ENCODE data around the gene BRPF3.
"Not testable (repeated sequence)": the region's sequence is repeated elsewhere in the genome, so short reads cannot be mapped to it uniquely, and the experiment has no call there.

BRPF3 gene

DNA sequence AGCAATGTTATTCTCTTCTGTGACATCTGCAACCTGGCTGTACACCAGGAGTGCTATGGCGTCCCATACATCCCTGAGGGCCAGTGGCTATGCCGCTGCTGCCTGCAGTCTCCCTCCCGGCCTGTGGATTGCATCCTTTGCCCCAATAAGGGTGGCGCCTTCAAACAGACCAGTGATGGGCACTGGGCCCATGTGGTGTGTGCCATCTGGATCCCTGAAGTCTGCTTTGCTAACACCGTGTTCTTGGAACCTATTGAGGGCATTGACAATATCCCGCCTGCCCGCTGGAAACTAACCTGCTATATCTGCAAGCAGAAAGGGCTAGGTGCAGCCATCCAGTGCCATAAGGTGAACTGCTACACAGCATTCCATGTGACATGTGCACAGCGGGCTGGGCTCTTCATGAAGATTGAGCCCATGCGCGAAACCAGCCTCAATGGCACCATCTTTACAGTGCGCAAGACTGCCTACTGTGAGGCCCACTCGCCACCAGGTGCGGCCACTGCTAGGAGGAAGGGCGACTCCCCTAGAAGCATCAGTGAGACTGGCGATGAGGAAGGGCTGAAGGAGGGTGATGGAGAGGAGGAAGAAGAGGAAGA is 4.6 kb downstream of the BRPF3 start:
- DNase-seq: no peak

DNA sequence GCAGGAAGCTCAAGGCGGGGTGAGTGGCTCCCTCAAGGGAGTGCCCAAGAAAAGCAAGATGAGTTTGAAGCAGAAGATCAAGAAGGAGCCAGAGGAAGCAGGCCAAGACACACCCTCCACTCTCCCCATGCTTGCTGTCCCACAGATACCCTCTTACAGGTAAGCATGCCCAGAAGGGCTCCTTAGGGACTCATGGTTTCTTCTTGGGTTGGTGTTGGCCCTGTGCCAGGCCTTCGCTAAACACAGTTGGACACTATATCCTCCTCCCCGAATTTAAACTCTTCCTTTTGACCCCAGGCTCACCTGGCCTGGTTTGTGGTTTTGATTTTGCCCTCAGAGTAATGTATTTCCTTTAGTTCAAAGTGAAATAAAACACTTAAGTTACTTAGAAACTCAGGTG is 5.1 kb downstream of the BRPF3 start:
- DNase-seq: no peak

DNA sequence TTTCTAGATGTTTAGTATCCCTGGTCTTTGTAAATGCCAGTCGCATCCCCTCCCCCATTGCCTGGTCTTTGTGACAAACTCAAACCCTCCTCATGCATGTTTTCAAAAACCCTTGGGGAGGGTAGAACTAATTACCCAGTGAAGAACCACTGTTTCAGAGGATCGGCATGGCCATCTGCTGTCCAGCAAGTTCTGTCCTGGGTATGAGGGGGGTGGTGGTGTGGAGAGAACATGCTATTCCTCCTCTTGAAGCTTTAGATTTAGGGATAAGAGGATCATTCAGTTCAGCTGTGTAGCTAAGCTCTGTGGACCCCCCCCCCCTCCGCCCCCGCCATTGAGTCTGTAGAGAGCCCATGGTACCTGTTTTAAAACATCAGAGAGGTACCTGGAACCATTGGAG is 5.6 kb downstream of the BRPF3 start:
- no peak for DNase-seq

DNA sequence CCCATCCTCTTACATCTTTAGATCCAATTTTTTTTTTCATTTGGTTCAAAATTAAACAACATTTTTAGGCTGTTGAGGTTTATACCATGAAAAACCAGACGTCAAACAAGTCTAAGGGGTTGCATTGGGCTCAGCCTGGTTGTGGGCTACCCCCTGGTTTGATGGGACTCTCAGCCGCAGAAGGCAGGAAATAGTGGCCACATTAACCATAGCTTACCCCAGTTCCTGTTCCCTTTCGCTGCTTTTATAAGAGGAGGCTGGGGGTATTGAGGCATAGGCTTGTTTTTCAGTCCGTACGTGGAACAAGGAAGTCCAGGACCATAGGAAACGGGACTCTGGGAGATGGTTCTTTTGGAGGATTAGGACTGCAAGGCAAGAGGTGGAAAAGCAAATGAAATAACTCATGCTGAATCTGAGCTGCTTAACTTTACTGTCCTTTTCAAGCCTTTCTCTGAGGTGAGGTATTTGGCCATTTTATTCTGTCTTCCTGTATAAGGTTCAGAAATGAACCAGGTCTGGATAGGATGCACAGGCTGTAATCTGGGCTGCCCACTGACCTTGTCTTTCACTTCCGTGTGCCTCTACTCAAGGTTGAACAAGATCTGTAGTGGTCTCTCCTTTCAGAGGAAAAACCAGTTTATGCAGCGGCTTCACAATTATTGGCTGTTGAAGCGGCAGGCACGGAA is 7.7 kb downstream of the BRPF3 start:
- no peak for DNase-seq

DNA sequence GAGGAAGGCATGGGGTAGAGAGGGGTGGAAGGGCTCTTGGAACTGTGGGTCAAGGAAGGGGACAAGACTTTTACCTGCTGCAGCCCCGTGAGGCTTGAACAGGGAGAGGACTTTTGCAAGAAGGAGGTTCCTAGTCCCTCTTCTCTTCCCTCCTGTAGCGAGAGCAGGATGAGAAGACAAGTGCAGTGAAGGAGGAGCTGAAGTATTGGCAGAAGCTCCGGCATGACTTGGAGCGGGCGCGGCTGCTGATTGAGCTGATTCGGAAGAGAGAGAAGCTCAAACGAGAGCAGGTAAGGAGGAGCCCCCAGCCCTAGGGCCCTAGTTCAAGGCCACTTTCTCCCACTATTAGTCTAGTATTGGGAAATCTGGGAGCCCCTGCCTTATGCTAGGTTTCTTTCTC is 10.6 kb downstream of the BRPF3 start:
- DNase-seq: no peak

DNA sequence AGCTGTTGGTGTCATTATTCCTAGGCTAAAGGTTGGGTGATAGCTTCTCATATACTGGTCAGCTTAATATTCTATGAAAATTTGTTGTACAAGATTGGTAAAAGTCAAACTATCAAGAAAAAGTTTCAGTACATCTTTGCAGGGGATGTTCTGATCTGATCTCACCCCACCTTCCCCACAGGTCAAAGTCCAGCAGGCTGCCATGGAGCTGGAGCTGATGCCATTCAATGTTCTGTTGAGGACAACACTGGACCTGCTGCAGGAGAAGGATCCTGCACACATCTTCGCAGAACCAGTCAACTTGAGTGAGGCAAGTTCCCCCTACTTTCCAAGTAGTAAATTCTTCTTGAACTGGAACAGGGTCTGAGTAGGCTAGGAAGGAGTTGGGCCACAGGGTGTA is 13.1 kb downstream of the BRPF3 start:
- no peak for DNase-seq

DNA sequence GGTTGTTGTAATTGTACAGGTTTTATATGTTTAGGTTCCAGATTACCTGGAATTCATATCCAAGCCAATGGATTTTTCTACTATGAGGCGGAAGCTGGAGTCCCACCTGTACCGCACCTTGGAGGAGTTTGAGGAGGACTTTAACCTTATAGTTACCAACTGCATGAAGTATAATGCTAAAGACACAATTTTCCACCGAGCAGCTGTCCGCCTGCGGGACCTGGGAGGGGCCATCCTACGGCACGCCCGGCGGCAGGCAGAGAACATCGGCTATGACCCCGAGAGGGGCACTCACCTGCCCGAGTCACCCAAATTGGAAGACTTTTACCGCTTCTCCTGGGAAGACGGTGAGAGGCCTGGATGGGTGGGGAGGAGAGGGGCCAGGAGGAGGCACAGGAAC is 13.6 kb downstream of the BRPF3 start:
- DNase-seq: no peak

DNA sequence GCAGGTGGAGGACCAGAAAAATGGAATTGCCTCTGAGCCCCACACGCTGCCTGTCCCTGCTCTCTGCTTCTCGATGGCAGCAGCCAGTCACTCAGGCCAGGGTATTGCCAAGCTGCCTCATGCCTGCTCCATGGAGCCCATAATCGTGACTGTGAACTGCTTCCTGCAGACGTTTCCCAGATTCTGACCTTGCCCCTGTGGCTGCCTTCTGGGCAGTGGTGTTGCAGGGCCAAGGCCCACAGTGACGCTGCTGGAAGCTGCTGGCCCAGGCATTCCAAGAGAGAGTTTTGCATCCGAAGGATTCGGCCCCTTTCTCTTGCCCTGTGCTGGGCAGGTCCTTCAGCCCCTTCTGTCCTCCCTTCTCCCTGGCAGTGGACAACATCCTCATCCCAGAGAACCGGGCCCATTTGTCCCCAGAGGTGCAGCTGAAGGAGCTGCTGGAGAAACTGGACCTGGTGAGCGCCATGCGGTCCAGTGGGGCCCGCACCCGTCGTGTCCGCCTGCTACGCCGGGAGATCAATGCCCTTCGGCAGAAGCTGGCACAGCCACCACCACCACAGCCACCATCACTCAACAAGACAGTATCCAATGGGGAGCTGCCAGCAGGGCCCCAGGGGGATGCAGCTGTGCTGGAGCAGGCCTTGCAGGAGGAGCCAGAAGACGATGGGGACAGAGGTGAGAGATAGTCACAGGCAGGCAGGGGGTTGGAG is 14.5 kb downstream of the BRPF3 start:
- no peak for DNase-seq

DNA sequence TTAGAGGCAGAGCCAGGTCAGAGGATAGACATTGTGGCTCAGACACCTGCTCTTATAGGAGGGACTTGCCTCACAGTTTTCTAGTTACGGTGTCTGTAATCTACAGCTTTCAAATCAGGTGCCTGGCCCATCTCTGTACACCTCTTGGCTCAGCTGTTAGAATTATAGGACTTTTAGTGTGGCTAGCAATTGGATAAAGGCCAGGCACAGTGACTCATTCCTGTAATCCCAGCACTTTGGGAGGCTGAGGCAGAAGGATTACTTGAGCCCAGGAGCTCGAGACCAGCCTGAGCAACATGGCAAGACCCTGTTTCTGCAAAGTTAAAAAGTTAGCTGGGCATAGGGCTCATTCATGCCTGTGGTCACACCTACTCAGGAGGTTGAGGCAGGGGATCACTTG is 20.0 kb downstream of the BRPF3 start:
- no peak for DNase-seq

DNA sequence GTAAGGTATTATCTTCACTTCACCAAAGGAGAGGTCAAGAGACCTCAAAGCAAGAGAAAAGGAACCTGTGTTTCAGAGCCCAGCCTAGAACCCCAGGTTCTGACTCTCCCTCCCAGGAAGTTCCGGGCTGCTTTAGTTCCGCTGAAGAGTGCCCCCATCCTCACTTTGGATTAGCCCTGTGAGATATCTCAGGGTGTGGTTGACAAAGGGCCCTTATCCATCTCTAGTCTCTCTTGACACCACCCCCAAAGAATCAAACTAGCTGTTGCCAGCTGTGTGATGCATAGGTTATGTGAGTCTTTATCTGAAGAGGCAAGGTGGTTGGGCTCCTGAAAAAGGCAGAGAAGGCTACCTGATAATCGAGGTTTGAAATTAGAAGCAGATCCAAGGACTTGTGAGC is 20.6 kb downstream of the BRPF3 start:
- DNase-seq: no peak

DNA sequence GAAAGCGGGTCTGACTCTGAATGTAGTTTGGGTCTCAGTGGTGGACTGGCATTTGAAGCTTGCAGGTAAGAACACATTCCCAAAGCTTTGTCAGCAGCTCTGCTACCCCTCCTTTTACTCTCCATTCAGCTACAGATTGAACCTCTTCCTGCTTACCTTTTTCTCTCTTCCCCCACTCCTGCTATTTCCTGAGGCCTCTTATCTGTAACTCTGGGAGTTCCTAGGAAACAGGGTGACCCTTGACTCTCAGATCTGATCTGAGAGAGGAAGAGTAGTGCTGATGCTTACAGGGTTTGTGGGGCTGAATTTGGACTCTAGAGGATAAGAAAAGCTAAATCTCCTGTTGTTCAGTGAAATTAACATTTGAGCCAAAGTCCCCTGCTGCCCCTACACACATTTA is 21.4 kb downstream of the BRPF3 start:
- no peak for DNase-seq

DNA sequence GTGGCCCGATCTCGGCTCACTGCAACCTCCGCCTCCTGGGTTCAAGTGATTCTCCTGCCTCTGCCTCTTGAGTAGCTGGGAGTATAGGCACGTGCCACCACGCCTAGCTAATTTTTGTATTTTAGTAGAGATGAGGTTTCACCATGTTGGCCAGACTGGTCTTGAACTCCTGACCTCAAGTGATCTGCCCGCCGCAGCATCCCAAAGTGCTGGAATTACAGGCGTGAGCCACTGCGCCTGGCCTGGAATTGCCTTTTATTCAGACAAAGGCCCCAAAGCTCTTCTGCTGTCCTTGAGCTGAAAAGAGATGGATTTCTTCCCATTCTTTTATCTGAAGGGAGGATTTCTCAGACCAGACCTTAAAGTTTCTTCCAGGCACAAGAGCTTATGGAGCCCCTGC is 22.0 kb downstream of the BRPF3 start:
- not testable (repeated sequence) for DNase-seq

DNA sequence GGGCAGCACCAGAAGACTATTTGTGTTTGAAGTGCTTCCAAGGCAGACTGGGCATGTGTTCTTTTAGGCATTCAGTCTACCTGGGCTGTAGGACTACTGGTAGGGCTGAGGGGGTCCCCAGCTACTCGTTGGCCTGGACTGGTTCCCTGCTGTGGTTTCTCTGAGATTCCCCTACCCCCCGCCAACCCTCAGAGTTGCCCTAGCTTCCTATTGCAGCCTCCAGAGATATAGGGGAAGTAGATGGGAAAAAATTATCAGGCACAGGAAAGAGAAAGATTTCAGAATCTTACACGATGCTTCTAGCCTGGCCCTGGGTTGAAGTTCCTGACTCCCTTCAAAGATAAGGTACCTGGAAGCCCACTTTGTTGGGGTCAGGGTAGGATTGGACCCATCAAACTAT is 22.5 kb downstream of the BRPF3 start:
- no peak for DNase-seq

DNA sequence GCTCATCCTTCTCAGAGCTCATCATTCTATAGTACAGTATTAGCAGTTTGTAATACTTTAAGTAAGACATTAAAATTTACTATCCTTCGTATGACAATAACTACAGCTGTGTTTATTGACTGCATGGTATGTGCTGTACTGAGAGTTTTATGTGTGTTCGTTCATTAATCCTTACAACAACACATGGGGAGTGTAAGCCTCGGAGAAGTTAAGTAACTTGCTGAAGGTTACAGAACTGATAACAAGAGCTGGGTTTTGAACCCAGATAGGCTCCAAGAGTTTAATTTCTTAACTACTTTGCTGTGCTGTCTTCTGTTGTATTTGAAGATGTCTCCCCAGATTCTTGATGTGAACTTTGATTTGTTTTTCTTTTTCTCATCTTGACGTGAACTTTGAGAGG is 23.7 kb downstream of the BRPF3 start:
- no peak for DNase-seq

DNA sequence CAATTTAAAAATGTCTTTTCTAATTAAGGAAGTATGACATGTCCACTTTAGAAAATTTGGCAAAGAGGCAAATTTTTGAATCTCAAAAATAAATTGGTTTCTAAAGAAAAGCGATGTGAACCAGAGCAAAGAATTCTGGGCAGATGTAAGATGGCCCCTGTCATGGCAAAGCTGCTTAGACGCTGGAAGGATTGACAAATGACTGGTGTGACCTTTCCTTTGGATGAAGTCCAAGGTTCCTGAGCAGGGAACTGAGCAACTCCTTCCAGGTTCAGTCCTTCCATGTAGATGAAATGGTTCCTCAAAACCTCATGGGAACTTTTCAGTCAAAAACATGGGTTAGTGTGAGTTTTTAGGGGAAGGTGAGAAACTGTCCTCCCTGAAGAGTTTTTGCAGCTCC is 25.1 kb downstream of the BRPF3 start:
- no peak for DNase-seq

DNA sequence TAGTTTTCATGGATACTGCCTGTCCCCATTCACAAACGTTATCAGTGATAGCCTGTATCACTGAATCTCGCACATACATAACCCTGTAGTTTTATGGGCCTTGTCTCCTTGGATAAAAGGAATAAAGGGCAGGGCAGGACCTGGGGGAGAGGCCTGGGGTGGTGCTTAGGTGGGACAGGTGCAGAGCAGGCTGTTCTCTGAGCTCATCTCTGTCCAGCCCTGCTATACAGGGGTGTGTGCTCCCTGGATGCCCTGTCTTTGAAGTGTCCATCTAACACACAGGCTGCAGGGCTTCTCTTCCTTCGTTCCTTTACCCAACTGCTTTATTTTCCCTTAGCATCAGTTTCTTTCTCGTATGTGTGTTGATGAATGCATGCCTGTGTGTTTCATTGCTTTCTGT is 26.4 kb downstream of the BRPF3 start:
- no peak for DNase-seq

DNA sequence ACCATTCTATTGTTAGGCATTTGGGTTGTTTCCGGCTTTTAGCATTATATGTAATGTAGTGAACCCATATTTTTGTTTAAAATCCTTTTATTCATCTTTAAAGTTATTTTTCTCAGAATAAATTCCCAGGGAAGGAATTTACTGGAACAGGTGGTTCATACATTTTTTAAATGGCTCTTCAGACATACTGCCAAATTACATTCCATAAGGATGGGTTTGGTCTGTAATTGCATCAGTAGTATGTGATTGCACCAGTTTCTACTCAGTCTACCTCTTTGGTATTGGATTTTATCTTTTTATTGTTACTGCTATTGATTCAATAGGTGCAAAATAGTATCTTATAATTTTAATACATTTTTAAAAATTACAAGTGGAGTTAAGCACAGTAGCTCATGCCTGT is 27.2 kb downstream of the BRPF3 start:
- DNase-seq: no peak

DNA sequence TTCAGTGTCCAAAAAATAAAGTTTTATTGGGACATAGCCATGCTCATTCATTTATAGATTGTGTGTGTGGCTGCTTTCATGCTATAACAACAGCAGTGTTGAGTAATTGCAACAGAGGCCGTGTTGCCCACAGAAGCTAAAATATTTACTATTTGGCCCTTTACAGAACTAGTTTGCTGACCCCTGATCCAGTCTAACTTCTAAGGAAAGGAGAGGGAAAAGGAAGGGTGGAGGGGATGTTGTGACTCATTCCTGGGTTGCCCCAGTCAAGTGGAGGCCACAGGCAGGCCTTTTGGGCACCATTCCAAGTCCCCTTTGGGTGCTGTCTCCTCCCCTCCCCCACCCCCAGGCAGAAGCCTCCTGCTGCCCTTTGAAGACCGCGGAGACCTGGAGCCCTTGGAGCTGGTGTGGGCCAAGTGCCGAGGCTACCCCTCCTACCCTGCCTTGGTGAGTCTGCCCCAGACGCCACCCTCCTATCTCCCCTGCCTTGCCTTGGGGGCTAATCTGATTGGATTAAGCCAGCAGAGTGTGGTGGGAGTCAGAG is 28.4 kb downstream of the BRPF3 start:
- no peak for DNase-seq

DNA sequence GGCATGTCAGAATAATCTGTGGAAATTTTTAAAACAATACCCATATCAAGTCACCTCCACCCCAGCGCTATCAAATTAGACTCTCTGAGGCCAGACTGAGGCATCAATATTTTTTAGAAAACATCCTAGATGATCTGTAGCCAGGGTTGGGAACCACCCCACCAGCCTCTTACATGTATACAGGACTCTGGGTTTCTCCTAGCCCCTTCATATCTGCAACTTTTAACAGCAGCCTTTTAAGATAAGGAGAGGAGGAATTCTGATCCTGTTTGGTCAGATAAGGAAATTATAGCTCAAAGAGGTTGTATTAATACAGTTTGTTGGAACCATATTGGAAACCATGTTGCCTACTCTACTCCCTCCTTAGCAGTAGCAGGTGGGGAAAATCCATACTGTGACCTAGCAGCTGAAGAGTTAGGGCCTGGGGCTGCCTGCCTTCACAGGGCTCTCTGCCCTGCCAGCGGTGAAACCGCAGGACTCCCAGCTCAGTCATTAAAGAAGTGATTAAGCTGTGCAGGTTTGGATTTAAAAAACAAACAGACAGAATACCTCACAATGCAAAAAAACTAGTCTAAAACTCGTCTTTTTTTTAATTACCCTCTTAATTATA is 30.0 kb downstream of the BRPF3 start:
- no peak for DNase-seq

DNA sequence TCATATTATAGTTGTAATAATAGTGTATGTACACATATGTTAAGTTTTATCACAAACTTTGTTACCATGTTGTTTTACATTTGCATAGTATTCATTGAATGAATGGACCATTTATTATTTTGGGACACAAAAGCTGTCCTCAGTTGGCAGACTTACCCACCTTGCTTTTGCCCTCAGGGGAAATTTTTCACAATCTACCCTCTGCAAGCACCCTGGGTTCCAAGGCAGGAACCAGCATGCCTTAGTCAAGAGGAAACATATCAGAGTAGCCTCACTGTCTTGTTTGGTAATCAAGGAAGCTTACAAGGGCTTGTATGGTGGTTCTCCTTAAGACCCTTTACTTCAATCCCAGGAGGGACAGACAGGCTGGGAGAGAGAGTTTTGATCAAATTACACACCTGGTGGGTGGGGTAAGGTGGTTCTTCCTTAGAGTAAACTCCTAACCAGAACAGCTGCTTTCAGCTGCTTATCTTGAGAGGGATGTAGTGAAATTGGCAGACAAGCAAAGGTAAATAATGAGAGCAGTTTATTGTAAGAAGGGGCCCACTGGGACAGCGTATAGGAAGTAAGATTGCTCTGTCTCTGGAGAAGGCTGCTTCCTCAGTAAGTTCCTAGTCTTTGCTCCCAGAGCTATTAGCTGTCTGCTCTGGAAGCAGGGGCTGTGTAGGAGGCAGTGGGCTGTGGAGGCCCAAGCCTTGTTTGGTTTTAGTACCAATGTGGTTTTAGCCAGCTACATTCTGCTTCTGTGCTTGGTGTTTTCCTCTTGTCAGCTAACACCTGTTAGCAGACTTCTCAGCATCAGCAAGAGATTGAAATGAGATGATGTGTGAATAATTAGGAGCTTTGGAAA is 31.1 kb downstream of the BRPF3 start:
- DNase-seq: peak; percentile 43

DNA sequence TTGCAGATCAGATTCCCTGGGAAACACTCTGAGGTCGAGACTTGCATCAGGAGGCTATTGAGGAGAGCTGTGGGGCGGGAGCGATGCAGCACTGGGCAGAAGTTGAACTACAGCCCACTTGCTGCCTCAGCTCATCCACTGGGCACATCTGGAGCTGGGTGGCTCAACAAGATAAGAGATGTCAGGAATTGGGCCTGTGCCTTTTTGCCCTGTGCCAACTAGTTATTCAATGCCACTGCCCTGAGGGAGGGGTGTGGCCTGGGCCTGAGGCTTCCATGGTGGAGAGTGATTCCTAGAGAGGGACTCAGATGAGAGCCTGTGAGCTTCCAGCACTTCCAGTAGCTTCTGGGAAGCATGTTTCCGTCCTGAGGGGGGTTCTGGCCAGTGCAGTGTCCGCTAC is 32.7 kb downstream of the BRPF3 start:
- no peak for DNase-seq

DNA sequence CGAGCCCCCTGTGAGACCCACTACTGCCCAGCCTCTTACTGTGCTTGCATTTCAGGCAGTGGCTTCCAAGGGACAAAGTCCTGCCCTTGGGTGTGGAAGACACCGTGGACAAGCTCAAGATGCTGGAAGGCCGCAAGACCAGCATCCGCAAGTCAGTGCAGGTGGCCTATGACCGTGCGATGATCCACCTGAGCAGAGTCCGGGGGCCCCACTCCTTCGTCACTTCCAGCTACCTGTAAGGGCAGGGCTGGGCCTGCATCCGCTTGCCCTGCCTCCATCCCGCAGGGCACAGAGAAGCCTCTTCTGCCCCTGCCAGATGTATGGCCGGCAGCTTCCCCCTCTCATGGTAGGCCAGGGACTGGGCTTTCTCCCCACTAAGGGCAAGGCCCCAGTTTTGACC is 33.8 kb downstream of the BRPF3 start:
- no peak for DNase-seq

DNA sequence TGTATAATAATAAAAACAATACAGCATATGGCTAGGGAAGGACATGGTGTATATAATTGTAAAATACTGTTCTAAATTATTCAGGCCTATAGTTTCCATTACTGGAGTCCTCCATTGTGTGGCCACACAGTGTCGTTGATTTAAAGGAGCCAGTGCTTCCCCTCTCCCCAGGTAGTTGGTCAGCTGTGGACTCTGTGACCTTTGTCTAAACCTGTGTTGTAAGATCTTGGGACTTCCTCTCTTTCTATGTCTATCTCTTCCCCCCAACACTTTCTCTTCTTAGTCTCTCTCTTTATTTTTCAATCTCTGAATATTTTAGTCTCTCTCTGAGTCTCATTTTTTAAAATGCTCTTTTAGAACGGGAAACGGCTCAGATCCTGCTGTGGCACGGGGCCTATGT is 35.6 kb downstream of the BRPF3 start:
- no peak for DNase-seq
